G401.6 (cell line): ENCODE data around the gene NES.

Source experiments
- FAIRE-seq: peaks from 2 replicates; lab custom pipeline; 2012; peaks lifted over from hg19 to GRCh38; lab: Jason Lieb, UNC

The NES gene

DNA sequence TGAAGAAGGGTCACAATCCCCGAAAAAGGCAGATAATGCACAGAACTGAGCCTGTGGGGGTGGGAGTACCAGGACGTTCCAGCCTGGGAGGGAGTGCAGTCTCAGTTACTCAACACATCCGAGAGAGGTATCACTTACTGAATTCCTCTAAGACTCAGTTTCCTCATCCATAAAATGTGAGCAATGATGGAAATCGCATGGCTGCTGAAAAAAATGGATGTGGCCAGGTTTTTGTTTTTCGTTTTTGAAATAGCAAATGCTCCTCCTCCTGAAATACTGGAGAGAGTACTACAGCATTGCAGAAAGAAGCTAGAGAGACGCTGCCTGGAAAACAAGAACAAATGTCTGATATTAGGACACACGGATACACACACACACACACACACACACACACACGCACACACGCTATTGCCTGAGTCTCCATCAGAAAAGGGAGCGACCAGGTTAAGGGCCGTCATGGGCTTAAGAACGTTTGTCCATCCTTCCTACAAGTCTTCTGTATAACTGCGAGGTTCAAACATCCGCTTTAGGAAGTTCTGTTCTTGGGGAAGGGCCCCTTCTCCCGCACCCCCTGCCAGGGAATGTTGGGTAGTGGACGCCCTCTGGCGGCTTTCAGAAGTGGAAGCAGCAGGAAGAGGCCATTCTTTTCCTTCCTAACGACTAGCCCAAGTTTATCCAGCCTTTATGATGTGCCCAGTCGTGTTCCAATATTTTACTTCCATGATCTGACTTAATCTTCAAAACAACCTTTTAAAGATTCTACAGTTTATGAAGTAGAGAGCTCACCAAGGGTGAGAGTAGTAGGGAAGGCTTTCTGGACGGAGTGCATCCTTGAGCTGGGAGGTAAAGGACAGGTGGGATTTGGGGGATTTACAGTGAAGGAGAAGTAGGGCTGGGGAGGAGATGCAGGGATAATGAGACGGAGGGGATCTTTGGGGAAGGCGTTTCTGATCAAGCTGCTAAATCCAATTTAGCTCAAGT lies 699 bp upstream of the NES start:
- peak; percentile 94 for FAIRE-seq

DNA sequence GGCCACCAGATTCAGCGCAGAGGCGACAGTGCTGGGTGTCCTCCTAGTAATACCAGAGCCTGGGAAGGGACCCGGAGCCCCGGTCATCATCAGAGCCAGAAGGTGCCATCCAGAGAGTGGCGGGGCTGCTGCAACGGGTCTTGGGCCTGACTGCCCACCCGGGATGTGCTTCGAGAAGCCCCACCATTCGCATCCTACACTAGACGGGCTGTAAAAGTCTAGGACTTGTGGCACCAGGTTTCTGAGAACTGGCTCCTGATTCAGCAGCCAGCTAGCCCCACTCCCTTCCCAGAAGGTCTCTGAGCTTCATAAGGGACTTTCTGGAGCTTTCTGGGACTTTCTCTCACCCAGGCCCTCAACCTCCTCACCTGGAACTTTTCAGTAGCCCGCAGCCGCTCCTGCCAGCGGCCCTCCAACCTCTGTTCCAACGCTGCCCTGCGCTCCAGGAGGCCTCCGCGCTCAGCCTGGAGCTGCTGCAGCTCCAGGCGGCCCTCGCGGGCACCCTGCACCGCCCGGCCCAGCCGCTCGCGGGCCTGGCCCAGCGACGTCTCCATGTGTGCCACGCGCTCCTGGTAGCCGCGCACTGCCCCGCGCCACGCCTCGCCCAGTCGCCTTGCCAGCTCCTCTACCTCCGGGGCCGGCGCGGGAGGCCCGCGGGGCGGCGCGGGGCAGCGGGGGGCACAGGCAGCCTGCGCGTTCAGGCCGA lies 940 bp downstream of the NES start:
- FAIRE-seq = no peak

DNA sequence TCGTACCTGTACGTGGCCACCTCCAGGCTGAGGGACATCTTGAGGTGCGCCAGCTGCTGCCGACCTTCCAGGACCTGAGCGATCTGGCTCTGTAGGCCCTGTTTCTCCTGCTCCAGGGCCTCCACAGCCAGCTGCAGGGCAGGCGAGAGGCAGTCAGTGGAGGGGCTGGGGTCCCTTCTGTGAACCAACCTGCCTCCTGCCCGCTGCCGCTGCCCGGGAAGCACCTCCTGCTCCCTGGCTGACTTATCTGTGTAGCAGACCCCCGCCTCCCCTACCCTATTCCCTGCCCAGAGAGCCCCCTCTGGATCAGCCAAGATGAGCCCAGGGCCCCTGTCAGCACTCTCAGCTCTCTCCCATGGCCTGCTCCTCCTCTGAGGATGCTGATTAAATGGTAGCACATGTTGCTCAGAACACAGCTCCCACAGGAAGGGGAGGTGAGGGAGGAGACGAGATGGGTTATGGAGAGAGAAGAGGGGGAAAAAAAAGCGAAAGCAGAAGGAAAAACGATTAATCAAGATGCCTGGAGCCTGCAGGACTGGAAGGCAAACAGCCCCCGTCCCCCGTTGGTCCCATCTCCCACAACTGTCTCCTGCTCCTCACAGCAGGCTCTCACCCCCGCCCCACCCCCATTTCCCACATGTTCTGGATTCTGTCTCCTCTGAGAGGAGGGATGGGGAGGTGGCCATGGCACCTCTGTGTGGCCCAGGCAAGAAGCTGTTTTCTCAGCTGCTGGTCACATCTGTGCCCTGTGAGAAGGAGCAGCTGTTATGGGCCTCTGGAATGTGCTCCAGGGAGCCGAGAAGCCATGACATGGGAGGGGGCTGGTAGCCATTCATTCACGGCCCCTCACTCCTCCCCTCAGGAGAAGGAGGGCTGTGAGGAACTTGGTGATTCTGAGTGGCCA lies 1.7 kb downstream of the NES start:
- FAIRE-seq = no peak

DNA sequence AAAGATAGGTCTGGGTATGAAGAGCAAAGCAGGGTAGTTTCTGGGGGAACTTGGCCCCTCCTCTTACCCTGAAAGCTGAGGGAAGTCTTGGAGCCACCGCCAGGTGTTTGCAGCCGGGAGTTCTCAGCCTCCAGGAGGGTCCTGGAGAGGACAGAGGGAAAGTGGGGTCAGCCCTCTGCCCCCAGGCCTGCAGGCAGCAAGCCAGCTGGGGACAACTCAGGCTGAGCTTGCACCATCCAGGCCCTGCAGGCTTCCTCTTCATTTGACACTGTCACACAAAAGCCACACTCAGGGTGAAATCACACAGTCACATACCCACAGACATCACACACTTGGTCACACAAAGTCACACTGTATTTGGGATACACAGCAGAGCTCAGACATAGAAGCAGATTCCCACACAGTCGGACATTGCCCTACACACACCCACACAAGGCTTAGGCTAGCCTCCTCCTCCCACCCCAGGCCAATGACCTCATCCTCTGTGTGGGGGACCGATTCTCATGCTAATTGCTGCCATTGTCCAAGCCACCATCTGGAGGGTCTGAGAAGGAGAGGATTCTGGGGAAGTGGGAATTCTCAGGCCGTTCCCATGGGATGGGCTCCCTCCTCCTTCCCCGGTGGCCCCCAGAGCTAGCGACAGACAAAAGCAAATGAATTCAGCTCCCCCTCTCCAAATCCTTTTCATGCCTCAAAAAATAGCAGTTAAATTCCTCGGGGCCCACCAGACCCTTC lies 3.7 kb downstream of the NES start:
- no peak for FAIRE-seq

DNA sequence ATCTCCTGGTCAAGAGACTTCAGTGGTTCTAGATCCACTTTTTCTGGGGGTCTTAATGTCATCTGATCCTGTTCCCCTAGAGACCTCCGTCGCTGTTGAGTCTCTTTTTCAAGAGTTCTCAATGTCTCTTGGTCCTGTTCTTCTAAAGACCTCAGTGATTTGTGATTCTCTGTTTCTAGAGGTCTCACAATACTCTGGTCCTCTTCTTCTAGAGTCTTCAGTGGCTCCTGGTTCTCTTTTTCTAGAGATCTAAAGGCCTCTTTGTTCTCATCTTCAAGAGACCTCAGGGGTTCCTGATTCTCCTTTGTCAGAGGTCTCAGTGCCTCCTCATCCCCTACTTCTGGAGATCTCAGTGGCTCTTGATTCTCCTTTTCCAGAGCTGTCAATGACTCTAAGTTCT lies 5.4 kb downstream of the NES start:
- no peak for FAIRE-seq

DNA sequence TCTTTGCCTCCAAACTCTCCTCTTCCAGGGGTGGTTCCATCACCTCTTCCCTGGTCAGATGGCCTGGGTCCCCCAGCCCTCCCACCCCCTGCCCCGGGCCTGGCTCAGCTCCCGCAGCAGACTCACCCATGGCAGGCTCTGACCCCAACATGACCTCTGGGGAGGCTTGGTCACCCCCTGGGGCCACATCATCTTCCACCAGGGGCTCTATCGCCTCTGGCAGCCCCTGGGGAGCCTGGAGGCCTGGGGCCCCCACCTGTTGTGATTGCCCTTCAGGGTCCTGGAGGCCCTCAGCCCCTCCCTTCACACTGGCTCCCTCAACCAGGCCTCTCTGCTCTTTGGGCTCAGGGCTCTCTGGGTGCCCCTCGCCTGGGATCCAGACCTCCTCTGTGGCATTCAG lies 6.4 kb downstream of the NES start:
- FAIRE-seq = no peak

DNA sequence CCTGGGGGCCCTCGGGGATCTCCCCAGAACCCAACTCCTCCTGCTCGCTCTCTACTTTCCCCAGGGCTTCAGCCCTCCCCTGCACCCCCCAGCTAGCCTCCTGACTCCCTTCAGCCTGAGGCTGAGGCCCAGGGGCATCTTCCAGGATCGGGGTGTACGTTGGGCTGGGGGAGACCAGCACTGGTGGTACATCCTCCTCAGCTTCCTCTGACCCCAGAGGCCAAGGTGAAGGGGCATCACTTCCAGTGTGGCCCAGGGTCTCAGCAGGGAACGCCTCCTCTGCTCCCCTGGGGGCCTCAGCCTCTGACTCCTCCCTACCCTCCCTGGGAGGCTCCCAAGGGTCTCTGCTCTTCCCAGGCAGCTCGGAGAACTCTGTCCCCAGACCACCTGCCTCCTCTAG lies 6.8 kb downstream of the NES start:
- FAIRE-seq = no peak

DNA sequence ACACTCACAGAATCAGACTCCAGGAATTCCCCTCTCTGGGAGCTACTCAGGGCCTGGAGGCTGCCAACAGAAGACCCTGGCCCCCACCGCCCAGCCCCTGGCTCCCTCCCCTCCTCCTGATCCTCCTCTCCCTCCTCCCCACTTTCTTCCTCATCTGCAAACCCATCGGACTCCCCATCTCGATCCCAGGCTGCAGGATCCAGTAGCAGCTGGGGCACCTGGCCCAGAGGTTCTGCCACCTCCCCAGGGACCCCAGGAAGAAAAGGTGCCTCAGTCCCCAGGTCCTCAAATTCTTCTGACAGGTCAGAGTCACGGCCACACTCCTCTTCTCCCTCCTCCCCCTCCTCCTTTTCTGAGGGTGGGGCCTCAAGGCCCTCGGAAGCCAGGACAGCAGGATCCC lies 7.4 kb downstream of the NES start:
- FAIRE-seq = no peak

DNA sequence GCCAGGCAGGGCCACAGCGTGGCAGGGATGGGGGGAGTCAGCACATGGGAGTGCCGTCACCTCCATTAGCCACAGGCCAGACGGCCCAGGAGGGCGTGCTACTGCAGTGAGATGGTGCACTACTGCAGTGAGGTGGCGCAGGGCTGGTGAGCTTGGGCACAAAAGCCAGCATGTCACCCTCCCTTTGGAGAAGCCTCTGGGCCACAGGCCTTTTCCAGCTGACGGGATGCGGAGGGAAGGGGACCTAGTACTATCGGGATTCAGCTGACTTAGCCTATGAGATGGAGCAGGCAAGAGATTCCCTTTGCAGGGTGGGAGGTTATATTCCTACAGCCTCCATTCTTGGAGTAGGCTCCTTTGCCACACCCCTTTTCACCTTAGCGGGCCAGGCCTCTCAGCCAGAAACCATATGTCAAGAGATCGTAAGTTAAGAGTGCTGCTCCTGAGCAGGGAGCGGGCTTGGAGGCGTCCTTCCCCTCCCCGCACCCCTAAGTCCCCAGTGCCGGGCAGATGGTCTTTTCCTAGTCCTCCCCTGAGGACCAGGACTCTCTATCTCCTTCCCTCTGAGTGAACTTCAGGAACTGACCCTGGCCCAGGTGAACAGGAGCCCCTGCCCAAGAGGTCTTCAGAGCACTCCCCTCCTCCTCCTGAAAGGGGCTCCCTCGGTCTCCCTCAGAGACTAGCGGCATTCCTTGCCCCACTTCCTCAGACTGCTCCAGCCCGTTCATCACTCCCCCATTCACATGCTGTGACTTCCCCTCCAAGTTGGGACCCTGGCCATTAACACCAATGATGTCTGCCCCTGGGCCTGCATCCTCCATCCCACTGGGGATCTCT lies 8.2 kb downstream of the NES start:
- FAIRE-seq = no peak

DNA sequence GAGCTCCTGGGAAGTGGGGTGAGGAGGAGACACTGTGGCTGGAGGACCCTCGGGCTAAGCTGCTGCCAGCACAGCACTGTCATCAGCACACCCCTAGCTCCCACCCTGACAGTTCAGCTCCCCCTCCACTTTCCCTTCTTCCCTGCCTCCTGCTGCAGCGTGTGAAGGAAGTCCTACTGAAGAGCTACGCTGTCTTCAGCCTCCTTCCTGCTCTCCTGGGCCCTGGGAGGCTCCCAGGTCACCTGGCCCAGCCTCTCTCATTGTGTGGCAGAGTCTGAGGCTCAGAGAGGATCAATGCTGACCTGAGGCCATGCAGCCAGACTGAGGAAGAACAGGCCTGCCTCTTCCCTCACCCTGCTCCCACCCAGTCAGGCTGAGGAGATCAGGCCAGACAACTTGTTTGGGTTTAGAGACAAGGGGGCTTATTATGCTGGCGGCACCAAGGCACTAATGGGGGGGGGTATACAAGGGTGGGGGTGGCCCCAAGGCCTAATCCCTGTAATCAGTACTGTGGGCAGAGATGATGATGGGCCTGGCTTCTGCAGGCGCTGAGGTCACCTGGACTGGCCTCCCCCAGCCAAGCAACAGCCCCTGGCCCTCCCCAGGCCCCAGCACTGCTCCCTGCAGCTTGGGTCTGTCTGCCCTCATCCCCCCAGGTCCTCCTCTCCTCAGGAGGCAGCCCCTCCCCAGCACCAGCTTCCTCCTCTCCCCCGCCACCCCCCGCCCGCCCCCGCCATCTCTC lies 9.1 kb downstream of the NES start:
- no peak for FAIRE-seq

DNA sequence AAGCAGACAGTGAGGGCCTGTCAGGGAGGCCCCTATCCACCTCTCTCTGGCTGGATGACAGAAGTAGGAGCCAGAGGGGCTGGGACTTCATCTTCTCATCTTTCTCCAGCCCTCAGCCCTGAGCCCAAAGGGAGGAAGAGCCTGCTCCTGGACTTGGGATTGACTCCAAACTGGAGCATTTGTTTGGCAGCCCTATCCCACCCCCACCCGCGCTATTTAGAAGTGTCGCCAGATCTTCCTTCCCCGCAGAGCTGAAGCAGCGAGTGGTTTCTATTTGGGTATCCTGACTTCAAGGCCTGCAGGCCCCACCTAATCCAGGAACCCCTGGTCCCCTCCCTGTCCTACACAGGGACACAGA lies 9.6 kb downstream of the NES start:
- no peak for FAIRE-seq

DNA sequence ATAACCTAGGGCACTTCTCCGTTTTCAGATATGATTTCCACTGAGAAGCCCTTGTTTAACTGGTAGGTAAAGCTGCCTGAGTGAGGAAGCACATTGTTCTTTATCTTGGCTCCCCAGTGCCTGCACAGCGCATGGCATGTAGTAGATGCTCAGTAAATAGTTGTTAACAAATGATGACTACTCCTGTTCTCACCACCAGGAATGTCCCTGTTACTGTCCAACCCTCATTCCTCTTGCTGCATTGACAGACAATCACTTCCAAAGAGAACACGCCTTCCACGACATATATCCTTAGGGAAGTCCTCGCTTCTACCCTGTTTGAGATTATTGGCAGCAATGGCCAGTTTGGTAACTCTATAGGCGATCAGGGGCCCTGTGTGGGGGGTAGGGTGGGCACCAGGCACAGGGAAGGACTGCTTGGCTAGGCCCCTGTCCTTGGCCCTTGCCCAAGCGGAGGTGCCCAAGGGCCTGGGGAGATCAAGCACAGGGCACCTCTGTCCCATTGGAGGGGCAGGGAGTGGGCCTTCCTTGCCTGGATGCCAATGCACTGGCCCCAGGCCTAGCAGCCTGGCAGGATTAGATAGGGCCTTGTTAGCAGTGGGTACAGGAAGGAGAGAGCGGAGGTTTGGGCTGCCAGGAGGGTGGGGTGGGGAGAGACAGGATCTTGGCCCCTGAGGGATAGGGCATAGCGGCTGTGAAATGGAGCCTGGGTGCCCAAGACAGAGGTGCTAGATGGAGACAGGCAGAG lies 10.2 kb downstream of the NES start:
- no peak for FAIRE-seq

DNA sequence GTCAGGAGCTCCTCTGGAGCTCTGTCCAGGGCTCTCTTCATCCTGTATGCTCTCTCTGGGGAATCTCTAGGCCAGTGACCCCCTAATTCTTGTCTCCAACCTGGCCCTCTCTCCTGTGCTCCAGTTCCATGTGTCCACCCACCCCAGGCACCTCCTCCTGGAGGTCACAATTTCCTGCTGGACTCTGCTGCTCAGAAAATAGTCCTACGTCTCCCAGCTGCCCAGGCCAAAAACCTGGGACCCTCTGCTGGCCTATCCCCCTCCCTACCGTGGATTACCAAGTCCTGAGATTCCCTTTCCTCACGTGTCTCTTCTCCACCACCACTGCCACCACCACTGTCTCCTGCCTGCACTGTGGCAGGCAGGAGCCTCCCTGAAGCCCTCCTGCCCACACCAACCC lies 11.7 kb downstream of the NES start:
- no peak for FAIRE-seq

DNA sequence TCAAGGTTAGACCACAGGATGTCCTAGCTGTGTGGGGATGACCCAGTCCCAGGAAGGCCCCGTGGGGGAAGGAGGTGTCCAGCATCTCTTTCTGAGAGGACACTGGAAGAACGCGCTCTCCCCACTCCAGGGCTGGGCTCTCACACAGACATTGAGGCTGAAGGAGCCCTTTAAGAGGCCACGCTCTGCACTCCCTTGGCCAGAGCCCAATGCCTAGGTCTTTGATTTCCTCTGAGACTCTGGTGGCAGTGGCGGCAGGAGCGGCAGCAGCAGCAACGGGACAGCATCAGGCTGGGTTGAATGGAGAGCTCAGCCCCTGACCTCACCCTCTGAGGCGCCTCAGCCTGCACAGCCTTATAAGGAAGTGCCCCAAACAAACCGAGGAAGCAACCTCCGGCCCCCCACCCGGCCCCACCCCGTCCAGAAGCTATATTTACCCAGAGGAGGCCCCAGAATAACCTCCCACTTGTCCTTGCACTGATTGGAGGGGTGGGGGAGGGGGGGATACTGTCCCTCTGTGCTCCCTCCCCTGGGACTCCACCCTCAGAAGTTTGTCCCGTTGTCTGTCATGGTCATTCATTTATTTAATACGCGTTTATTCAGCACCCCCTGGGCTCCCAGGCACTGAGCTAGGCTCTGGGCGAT lies 12.3 kb downstream of the NES start:
- no peak for FAIRE-seq

DNA sequence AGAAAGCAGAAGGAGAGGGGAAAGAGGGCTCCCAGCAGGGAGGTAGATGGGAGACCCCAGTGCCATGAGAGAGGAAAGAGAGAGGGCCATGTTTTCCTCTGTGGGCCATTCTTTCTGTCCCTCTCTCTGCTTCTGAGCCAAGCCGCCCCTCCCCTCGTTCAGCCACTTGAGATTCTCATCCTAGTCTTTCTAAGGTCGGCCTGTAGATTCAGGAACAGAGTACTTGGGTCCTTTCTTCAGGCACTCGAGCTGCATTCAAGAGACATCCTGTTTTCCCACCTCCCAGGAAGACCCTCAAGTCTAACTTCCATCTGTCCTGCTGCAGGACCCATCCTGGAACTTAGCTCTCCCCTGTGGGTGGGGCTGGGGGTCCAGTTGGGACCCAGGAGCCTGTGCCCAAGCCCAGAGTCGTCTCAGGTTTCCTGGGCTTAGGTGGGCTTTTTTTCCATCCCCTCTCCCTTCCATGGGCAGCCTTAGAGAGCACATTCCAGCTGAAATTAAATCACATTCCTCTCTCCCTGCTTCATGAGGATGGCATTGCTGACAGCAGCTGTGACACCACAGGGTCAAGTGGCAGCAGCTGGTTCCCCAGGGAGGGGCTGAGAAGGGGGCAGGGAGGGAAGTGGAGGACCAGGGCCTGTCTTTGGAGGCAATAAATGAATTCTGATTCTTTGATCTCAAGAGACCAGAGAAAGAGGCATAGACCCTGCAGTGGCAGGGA lies 13.0 kb downstream of the NES start:
- no peak for FAIRE-seq

DNA sequence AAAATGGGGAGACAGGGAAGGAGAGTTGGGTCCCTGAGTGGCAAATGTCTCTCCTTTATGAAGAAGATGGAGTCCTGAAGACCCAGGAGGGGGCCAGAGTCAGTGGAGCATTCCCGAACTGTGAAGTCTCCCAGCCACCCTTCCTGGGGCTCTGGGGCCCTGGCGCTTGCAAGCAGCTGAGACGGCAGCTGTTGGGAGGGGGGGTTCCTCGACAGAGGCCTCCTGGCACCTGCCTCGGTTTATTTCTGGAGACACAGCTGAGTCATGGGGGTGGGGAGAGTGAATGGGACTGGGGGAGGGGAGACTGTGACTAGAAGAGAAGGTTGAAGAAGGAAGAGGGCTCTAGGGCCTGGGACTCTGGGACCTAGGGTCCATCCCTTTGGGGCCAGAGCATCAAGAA lies 14.0 kb downstream of the NES start:
- no peak for FAIRE-seq

DNA sequence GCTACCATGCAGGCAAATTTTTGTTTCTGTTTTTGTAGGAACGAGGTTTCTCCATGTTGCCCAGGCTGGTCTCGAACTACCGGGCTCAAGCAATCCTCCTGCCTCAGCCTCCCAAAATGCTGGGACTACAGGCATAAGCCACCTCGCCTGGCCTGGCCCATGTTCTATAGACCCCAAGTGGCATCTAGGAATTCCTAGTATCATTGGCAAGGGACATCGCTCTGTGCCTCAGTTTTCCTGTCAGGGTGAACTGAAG lies 14.5 kb downstream of the NES start:
- no peak for FAIRE-seq

DNA sequence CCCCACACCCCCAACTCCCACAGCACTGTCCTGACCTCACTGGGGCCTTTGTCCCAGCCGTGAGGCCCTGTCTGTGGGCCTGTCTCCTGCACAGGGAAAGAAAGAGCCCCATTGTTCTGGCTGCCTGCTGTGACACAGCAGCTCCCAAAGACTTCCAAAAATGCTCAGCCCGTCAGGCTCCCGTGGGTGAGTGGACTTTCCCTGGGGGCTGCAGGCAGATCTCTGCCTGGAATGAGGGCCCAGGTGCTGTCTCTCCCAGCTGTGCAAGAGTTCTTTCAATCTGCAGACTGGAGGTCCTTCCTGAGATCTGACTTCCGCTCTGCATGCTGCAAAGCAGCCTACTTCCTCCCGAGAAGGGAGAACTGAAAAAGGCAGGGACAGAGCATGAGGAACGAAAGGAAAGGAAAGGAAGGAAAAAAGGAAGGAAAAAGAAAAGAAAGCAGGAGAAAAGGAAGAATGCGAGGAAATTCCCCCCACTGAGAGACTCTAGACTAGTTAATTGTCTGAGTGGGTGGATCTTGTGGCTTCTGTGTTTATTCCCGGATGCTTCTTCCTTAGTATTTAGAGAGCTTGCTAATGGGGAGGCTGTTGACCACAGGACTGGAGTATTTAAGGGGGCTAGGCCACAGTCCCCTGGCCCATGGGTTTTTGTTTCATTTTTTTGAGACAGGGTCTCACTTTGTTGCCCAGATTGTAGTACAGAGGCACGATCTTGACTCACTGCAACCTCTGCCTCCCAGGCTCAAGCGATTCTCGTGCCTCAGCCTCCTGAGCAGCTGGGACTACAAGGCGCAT lies 15.0 kb downstream of the NES start:
- FAIRE-seq = no peak
